ENCODE data around the gene LY6G6D.

Gene LY6G6D

GRCh38 chr6:31767096-31767645, 52.0 kb downstream of the LY6G6D start:
- no peak for TF ChIP-seq CTCF (IDR thresholded peaks at IDR 0.05; ENCODE audit: borderline replicate concordance, insufficient read depth, low read depth, low read length)

More at GRCh38 chr6:31767096-31767645, 52.0 kb downstream of the LY6G6D start:
- no peak overlapping the region for H3K4me3 ChIP-seq (ENCODE audit: low read depth, low read length)

Data from GM12875 (cell line).